PC-9 (cell line): Measurements from ENCODE around the gene ZNF526. TPM values are rescaled to one million over a fixed set of nuclear protein-coding genes. Genes with fewer than 3 reads are reported as not detected.
A peak's percentile ranks its signal among the peaks of the same experiment; 100 is the strongest.

Experiments
- BruUV-seq: library from RNA; stranded (reverse); fragments of 400-500 nt; replicated peaks from 2 replicates; lab custom pipeline; 2021; lab: Mats Ljungman, UMichigan
- CTCF ChIA-PET: fragments of 300-600 bp; sonication (Branson Sonifier 250); formaldehyde crosslinking; loops from one replicate; lab custom pipeline; 2022; ENCODE audit warnings: antibody characterized with exemption; lab: Charles Lee
- POLR2A ChIA-PET: fragments of 300-600 bp; sonication (Branson Sonifier 250); formaldehyde crosslinking; loops from one replicate; lab custom pipeline; 2022; ENCODE audit warnings: antibody characterized with exemption; ENCODE audit not compliant: unreplicated experiment; lab: Charles Lee
- DNase-seq, 2 experiments: peaks; one replicate each; pipeline versions ENCODE4 v3.0.0 to v3.0.0-alpha.2; 2015 to 2022; ENCODE audit warnings: mixed read lengths in 1 of 2
- H2AFZ ChIP-seq: fragments of 200-600 bp; sonication (generic); 2 replicates; pipeline ENCODE4 v1.8.1; 2017; ENCODE audit warnings: antibody characterized with exemption
- H3F3A ChIP-seq: fragments of 200-600 bp; sonication (generic); 2 replicates; pipeline ENCODE4 v1.8.1; 2017; ENCODE audit warnings: antibody characterized with exemption, mild to moderate bottlenecking, low read depth; ENCODE audit not compliant: insufficient read depth
- H3K27ac ChIP-seq: fragments of 200-600 bp; sonication (generic); 2 replicates; pipeline ENCODE4 v1.6.1; 2016; ENCODE audit warnings: mixed run types
- H3K27me3 ChIP-seq: fragments of 200-600 bp; sonication (generic); 2 replicates; pipeline ENCODE4 v1.6.1; 2016; ENCODE audit warnings: low read depth, mixed run types; ENCODE audit not compliant: insufficient read depth
- H3K36me3 ChIP-seq: fragments of 200-600 bp; sonication (generic); 2 replicates; pipeline ENCODE4 v1.6.1; 2016; ENCODE audit warnings: low read depth, mixed run types
- H3K4me1 ChIP-seq: fragments of 200-600 bp; sonication (generic); replicated peaks from 2 replicates; pipeline ENCODE4 v1.6.1; 2016; ENCODE audit warnings: mixed run types; ENCODE audit not compliant: insufficient read depth
- H3K4me2 ChIP-seq: fragments of 200-600 bp; sonication (generic); 2 replicates; pipeline ENCODE4 v1.6.1; 2017; ENCODE audit warnings: mixed run types
- H3K4me3 ChIP-seq: fragments of 200-600 bp; sonication (generic); 2 replicates; pipeline ENCODE4 v1.6.1; 2016; ENCODE audit warnings: mixed run types
- H3K79me2 ChIP-seq: fragments of 200-600 bp; sonication (generic); 2 replicates; pipeline ENCODE4 v1.6.1; 2017; ENCODE audit warnings: low read depth, mixed run types
- H3K9me2 ChIP-seq: fragments of 200-600 bp; sonication (generic); 2 replicates; pipeline ENCODE4 v1.8.1; 2017; ENCODE audit warnings: mild to moderate bottlenecking; ENCODE audit not compliant: insufficient read depth
- H3K9me3 ChIP-seq: fragments of 200-600 bp; sonication (generic); 2 replicates; pipeline ENCODE4 v1.8.1; 2016; ENCODE audit warnings: low read depth; ENCODE audit not compliant: insufficient read depth
- H4K20me1 ChIP-seq: fragments of 200-600 bp; sonication (generic); 2 replicates; pipeline ENCODE4 v1.8.1; 2017; ENCODE audit not compliant: insufficient read depth
- EZH2 ChIP-seq: fragments of 200-600 bp; sonication (generic); IDR thresholded peaks from 2 replicates; pipeline ENCODE4 v1.8.0; 2017; ENCODE audit warnings: antibody characterized with exemption, low read depth
- intact Hi-C: fragments of 100-400 bp; cut with micrococcal nuclease; formaldehyde crosslinking; loops from one replicate; pipeline ENCODE4 v1.10.0; 2022; ENCODE audit not compliant: unreplicated experiment
- total RNA-seq: library from RNA; stranded (reverse); gene quantifications from 2 replicates; pipeline ENCODE4 v1.2.3, GENCODE V29; 2021
- TF ChIP-seq, protein P1 (sequence below): fragments of 200-600 bp; sonication (generic); conservative IDR thresholded peaks from 2 replicates; pipeline ENCODE4 v1.6.1; 2017; ENCODE audit warnings: mixed run types, antibody characterized with exemption, mild to moderate bottlenecking, moderate library complexity

Gene ZNF526
- total RNA-seq, 1 experiment from 2014 or later, result 13.4 TPM

DNA sequence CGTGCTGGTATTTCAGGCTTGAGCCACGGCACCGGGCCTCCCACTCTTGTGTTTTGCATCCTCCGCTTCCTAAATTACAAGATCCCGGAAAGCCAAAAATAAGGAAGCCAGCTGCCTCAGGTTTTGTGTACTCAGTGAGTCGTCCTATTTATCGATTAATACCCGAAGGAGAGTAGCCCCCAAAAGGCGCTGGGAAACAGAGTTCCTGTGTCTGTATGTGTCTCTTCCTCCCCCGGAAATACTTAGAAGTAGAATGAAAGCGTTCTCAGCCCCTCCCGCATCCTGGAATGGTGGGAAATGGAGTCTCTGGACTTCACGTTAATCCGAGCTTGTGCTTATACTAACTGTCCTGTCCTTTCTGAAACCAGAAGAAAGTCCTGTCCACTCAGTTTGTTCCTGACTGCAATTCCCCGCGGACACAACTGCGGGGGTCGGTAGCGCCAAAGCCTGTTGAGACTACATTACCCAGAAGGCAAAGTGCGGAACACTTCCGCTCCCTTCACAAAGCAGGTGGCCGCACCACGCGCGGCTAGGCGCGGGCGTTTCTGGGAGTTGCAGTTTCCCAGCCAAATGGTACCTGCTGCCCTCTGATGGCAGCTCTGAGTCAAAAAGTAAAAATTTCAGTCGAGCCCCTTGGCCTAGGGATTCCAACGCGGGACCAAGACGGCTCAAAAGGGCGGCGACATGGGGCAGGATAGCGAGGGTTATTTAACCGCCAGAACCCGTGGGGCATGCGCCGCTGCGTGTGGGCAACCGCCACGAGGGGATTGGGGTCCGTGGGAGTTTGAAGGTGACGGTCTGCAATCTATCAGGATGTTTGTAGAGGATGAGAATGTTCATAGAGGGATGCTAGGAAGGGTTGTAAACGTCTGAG lies 24.5 kb downstream of the ZNF526 start:
- CTCF ChIA-PET, result interaction anchor here (0.6 to 0.9 kb wide), 3 partner anchors 52 to 210 kb away, joined by 3 to 16 read pairs (median 3); no protein-coding TSS in a partner anchor
- no peak for TF ChIP-seq EZH2
- TF ChIP-seq, protein P1, sequence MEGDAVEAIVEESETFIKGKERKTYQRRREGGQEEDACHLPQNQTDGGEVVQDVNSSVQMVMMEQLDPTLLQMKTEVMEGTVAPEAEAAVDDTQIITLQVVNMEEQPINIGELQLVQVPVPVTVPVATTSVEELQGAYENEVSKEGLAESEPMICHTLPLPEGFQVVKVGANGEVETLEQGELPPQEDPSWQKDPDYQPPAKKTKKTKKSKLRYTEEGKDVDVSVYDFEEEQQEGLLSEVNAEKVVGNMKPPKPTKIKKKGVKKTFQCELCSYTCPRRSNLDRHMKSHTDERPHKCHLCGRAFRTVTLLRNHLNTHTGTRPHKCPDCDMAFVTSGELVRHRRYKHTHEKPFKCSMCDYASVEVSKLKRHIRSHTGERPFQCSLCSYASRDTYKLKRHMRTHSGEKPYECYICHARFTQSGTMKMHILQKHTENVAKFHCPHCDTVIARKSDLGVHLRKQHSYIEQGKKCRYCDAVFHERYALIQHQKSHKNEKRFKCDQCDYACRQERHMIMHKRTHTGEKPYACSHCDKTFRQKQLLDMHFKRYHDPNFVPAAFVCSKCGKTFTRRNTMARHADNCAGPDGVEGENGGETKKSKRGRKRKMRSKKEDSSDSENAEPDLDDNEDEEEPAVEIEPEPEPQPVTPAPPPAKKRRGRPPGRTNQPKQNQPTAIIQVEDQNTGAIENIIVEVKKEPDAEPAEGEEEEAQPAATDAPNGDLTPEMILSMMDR, result peak; percentile 66
- Histone ChIP-seq H3K4me2 (peak overlapping the region; percentile 65), H3K27me3 (no peaks in the 10 kb centered on the region), H3K27ac (peak overlapping the region; percentile 35), H4K20me1 (no peaks in the 10 kb centered on the region; the same call in 1 of the 2 replicates), H3K79me2 (peaks cover 35% of the 10 kb centered on the region), H3K9me3 (no peaks in the 10 kb centered on the region), H3K4me3 (peak overlapping the region; percentile 88), H3K36me3 (no peaks in the 10 kb centered on the region), H3F3A (peaks cover 19% of the 10 kb centered on the region), H2AFZ (peak overlapping the region; percentile 78), H3K4me1 (peaks cover 17% of the 10 kb centered on the region), H3K9me2 (no peaks in the 10 kb centered on the region)
- BruUV-seq, result no TSS peak
- DNase-seq, result peak; percentile 88 to 91
- POLR2A ChIA-PET, result interaction anchor here (0.6 to 1.6 kb wide), 2 partner anchors 37 to 83 kb away, joined by 3 to 16 read pairs; no protein-coding TSS in a partner anchor
- intact Hi-C loops, result loop anchor here (1.0 to 5.0 kb wide), 4 partner anchors 9 to 188 kb away; no protein-coding TSS in a partner anchor

DNA sequence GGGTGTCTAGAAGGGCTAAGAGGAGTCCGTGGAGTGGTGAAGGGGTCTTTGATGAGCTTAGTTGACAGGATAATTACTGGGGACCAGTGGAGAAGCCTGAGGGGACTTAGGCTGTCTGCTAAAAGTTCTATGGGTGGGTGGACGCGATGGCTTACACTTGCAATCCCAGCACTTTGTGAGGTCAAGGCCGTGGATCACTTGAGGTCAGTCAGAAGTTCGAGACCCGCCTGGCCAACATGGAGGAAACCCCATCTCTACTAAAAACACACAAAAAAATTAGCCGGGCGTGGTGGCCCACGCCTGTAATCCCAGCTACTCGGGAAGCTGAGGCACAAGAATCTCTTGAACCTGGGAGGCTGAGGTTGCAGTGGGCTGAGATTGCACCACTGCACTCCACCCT lies 25.1 kb downstream of the ZNF526 start:
- DNase-seq, result no peak
- TF ChIP-seq, protein P1, result no peak
- no peak for TF ChIP-seq EZH2
- Histone ChIP-seq H4K20me1 (peaks cover 6% of the 10 kb centered on the region; the same call in 1 of the 2 replicates), H3K79me2 (peaks cover 28% of the 10 kb centered on the region), H3K9me2 (no peaks in the 10 kb centered on the region), H3F3A (peaks cover 23% of the 10 kb centered on the region), H2AFZ (no peak overlapping the region), H3K4me3 (peak overlapping the region; percentile 88; the same call in 1 of the 2 replicates), H3K27me3 (no peaks in the 10 kb centered on the region), H3K4me1 (peaks cover 17% of the 10 kb centered on the region), H3K9me3 (no peaks in the 10 kb centered on the region), H3K4me2 (peak overlapping the region; percentile 65), H3K36me3 (no peaks in the 10 kb centered on the region), H3K27ac (no peak overlapping the region)
- ChIA-PET CTCF (interaction anchor here (0.6 kb wide), 1 partner anchor 36 kb away, joined by 5 read pairs; no protein-coding TSS in a partner anchor), POLR2A (interaction anchor here (0.6 kb wide), 1 partner anchor 82 kb away, joined by 3 read pairs; no protein-coding TSS in a partner anchor)
- intact Hi-C loops, result no loop called here
- BruUV-seq, result no TSS peak

DNA sequence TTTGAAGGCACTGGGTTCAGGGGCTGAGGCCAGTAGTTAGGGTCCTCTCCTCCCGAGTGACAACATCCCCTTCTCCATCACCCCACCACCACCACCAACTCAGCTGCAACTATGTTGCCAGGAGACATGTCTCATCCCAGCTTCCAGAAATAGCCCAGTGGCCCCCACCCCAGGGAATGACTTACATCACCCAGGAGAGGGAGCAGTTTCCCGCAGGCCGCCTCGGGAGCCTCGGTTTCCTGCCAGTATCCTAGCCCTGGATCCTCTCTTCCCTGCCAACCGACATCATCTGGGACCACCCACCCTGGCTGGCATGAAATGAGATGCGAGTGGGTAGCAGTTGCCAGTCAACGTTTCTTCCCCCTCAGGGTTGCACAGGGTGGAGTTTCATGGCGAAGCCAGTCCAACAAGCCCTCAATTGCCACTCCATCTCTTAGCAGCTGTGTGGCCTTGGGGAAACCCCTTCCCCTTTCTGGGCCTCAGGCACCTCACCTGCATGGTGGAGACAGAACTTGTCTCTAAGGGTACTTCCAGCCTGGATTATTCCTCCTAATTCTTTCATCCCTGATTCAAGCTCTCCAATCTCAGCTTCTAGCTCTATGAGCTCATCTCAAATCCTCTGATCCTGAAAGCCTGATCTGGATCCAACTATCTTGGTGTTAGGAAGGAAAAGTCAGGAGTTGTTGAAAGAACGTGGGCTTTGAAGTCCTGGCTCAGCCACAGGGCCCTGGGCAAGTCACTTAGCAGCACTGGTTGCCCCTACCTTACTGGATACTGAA lies 26.2 kb downstream of the ZNF526 start:
- peaks cover 21% of the 10 kb centered on the region for H3K79me2 ChIP-seq
- no peak overlapping the region for H2AFZ ChIP-seq
- H3F3A ChIP-seq, result peaks cover 23% of the 10 kb centered on the region
- no TSS peak for BruUV-seq
- ChIA-PET CTCF (interaction anchor here (1.9 kb wide), 1 partner anchor 33 kb away, joined by 7 read pairs; no protein-coding TSS in a partner anchor), POLR2A (interaction anchor here (0.6 to 0.7 kb wide), 2 partner anchors 195 to 1422 kb away, joined by 4 to 6 read pairs; no protein-coding TSS in a partner anchor)
- no peaks in the 10 kb centered on the region for H3K36me3 ChIP-seq
- no peaks in the 10 kb centered on the region for H3K9me2 ChIP-seq
- TF ChIP-seq, protein P1, result no peak
- no peak for TF ChIP-seq EZH2
- peaks cover 9% of the 10 kb centered on the region for H3K4me1 ChIP-seq
- H3K9me3 ChIP-seq, result no peaks in the 10 kb centered on the region
- H4K20me1 ChIP-seq, result peaks cover 14% of the 10 kb centered on the region; the same call in 1 of the 2 replicates
- no peak overlapping the region; the same call in 1 of the 2 replicates for H3K27ac ChIP-seq
- intact Hi-C loops, result no loop called here
- no peak overlapping the region for H3K4me2 ChIP-seq
- peak in 1 of 2 experiments; percentile 31 for DNase-seq
- H3K4me3 ChIP-seq, result no peak overlapping the region
- no peaks in the 10 kb centered on the region for H3K27me3 ChIP-seq
